GM19452 (cell line): ENCODE results near the gene PTPRK.

Experiments
- ATAC-seq: cut with Tn5 transposase; IDR thresholded peaks from one replicate; pipeline ENCODE4 v1.9.1; 2021; ENCODE audit not compliant: unreplicated experiment

PTPRK gene

DNA sequence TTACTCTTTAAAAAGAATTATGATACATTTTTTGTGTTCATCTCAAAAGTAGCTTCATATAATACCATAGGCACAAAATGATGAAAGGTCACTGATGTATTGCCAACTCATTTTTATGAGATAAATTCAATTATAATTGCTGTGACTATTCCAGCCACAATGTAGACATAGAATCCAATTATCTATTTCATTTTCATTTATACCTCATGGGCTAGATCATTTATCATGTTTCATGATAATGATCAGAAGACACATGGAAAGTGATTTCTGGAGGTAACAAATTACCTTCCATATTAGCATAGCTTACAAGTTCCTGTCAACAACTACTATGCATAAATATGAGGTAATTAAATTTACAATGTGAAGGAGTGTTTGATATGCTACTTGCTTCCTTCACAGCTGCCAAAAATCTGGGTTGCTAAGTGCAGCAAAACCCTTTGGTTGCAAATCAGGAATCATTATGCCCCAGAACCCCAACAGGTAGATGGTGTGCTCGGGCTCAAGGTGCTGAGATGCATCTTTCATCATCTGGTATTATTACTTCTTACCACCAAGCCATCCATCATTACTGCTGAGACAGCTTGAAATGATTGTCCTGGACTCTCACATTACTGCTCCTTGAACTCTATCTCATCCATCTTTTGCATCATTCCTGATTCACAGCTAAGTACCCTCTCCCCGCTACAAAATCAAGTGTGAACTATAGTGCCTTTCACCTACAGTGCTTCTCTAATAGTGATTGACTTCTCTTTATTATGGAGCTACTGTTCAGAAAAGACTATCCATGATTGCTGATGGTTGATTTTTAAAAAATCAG is 313.6 kb downstream of the PTPRK start:
- ATAC-seq = no peak

DNA sequence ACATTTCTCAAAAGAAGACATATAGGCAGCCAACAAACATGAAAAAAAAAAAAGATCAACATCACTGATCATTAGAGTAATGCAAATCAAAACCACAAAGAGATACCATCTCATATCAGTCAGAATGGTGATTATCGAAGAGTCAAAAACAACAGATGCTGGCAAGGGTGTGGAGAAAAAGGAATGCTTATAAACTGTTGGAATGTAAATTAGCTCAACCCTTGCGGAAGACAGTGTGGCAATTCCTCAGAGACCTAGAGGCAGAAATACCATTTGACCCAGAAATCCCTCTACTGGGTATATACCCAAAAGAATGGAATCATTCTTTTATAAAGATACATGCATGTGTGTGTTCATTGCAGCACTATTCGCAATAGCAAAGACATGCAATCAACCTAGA is 315.8 kb downstream of the PTPRK start:
- ATAC-seq = no peak

DNA sequence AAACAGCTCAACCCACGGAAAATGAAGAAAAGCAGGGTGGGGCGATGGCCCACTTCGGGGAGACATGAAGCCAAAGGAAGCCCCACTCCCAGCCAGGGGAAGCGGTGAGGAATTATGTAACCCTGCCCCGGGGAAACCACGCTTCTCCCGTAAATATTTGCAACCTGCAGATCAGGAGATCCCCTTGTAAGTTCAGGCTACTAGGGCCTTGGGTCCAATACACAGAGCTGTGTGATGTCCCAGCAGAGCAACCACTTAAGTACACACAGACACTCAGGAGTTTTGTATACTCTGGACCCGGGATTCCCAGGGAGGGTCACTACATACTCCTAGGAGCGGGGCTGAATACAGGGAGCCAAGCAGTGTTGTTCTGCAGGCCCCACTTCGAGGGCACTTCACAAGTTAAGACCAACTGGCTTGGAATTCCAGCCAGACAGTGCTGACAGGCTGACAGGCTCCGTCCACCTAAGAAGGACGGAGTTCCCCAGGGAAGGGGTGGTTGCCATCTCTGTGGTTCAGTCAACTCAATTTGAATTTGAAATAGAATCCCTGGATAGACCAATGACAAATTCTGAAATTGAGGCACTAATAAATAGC is 318.1 kb downstream of the PTPRK start:
- no peak for ATAC-seq

DNA sequence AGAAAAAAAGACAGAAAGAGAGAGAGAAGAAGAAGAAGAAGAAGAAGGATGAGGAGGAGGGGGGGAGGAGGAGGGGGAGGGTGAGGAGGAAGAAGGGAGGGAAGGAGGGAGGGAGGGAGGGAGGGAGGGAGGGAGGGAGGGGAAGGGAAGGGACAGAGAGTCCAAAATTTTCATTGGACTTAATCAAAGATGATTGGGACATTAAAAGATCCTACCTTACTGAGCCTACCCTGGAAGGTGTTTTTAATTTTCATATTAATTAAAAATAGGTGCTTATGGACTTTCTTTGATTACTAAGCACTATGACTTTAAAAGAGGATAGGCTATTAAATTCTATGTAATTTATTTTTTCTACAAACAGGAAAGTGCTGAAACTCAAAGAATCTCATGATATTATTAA is 319.6 kb downstream of the PTPRK start:
- no peak for ATAC-seq

DNA sequence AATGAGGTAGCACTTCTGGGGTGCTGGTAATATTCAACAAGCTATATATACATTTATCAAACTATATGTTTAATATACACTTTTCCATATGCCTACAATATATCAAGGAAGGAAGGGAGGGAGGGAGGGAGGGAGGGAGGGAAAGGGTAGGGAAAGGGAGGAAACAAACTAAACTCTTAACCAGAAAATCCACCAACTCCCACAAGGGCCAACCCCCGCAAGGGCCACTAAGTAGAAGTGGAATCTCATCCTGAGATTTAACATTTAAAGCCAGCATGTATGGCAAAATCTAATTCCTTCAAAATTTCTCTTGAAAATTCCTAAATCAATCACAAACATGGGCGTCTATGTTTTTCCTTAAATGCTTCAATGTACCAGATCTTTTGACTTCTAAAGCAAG is 320.9 kb downstream of the PTPRK start:
- no peak for ATAC-seq

DNA sequence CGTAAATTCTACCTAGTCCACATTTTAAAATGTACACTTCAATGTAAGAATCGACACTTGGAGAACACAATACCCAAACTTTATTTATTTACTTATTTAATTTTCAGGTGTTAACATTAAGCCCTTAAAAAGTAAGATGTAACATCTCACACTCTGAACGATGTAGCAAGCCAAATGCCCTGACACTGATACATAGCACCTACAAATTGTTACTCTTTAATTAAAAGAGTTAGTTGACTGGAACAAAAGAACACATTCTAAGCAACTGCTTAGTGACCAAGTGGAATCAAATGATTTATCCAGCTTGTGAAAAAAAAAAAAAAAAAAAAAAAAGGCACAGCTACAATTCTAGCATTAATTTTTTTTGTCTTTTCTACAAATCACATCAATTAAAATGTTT is 327.4 kb downstream of the PTPRK start:
- ATAC-seq = no peak

DNA sequence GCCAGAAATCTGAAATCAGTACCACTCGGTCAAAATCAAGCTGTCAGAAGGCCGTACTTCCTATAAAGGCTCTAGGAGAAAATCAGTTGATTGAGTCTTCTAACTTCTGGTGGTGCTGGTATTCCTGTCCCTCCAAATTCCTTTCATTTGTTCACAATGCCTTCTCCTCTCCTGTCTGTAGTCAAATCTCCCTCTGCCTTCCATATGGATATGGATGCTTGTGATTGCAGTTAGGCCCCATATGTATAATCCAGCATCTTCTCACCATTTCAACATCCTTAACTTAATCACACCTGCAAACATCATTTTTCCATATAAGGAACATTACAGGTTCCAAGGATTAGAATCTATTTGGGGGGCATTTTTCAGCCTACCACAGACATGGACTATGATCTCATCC is 331.7 kb downstream of the PTPRK start:
- ATAC-seq = no peak

DNA sequence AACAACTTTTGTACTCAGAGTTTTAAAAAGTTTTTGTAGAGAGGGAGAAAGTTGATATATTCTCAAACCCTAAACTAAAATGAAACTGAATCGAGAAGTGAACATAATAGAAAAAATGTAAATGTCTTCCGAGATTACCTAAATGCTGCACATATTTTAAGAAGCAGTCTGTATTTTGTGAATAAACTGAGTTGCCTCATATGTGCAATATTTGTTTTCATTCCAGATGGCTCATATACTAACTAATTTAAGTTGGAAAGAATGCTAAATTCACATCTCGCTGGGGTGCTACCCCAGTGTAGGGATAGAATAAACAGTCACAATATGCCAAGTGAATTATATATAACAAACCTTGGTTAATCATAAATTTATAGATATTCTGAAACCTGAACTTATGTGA is 333.7 kb downstream of the PTPRK start:
- ATAC-seq = no peak

DNA sequence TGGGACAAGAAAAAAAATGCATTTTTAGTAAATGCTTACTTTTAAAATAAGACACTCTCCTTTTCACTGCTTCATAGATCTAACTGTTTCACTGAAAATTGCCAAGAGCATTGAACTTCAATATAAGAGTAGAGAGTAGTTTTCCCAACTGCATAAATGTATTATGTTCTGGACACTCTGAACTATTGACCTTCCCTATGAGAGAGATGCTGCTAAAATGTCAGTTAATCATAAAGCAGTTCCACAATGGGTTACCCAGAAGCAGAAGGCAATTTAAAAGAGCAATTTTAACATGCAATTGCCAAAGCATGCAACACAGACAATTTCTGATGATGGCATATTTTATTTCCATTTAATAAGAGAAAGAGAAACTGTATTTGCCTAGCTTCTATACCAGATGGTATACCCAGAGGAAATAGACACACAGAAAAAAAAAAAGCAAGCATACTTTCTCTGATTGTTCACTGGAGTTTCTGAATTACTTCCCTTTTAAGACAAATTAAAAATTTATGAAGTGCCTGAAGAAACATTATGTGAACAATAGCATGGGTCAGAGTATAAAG is 340.4 kb downstream of the PTPRK start:
- ATAC-seq = no peak

DNA sequence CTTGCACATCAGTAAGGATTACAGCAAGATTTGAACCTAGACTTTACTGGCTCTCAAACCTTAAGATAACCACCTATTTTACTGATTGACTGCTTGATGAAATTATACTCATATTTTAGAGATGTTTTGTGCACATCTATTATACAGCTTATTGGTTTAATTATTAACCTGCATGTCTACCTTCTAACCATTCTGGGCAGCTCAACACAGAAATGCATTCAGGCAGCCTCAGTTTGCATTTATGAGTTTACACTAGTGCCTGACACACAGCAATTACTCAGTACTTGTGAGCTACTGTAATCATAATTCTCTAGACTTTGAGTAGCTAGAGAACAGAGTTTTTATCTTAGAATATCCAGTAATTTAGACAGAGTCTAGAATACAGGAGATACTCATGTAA is 345.7 kb downstream of the PTPRK start:
- no peak for ATAC-seq

DNA sequence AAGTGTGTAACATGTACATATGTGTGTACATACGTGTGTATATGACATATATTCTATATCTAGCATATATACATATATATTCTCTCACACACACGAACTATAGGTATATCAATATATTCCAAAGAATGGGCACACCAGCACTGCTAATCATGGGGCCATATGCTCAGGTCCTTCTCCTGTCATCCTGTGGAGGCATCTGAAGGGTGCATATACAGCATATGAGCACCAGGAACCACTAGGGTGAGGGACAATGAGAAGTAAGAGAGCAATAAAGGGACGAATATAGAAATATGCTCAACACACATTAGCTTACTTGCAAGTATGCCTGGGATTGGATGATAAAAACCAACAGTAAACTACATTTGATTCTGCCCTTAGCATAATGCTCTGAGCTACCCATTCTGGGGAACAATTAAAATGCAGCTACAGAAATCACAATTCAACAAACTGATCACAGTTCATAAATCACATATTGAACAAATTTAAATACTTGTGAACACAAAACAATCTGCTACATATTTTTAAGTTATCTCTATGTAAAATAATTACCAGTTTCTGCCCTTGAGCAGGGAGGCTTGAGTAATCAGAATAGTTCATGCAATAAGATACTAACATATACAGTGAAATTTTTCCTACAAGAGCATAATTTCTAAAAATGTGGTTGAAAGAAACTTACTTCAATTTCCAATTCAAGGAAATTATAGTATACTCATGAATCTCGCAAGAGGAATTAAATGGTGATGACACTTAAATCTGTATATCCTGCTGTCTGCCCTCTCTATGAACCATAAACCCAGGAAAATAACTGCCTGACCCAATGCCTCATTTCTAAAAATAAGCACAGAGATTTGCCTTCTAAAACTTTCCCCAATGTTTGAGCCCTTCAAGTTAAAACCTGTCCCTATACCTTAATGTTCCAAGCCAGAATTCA is 347.4 kb downstream of the PTPRK start:
- ATAC-seq = no peak

DNA sequence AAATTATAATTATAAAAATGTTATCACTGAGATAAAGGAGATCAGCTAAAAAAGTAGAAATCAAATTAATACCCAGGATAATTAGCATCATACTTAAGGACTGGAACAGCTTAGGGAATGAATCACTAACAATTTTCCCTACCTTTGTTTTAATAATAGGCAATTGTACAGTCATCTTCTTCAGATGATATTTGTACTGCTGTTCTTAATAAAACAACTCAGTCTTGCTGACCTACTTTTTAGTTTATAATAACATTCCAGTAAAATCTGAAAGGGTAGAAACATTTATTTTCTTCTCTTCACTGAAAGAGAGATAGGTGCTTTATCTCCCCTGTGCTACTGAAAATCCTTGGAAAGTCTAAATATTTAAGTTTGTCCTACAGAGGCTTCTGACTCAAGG is 348.3 kb downstream of the PTPRK start:
- ATAC-seq = no peak

DNA sequence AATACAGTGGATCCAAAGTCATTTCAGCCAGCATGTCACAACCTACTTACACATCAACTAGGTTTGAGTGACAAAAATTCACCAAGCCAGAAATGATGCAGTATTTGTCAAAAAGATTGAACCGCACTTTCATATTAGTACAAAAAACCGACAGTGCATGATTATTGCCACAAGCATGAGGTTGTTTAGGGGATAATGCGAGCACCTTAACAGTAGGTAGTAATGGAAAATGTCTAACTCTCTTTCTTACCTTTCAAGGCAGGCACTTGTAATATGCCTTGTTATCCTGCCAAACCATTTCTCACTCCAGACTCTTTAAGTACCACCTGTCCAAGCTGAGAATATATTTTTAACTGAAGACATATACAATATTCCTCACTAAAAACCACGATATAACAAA is 349.2 kb downstream of the PTPRK start:
- no peak for ATAC-seq

DNA sequence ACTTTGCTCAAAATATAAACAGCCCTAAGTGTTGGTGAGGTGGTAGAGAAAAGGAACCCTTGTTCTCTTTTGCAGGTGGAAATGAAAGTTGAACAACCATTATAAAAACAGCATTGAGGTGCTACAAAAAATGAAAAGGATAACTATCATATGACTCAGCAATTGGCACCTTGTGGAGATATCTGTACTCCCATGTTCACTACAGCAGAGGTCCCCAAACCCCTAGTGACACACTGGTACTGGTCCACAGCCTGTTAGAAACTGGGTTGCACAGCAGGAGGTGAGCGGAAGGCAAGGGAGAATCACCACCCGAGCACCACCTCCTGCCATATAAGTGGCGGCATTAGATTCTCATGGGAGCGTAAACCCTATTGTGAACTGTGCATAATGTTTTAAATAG is 352.2 kb downstream of the PTPRK start:
- ATAC-seq = no peak

DNA sequence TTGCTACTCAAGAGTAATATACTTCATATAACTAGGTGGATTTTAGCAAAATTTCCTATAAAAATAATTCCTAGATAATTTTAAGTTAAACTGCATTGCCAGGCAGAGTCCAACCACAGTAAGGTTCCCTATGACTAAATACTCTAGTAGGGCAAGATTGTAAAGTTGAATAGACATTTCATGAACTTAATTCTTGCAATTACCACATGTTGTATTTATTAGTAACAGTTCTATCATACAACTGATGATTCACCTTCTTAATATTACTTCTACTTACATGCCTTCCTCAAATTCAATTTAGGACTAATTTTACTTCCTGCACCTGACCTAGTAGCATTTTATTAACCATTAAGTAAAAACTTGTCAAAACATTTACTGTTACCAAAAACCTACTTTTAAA is 352.8 kb downstream of the PTPRK start:
- ATAC-seq = no peak

DNA sequence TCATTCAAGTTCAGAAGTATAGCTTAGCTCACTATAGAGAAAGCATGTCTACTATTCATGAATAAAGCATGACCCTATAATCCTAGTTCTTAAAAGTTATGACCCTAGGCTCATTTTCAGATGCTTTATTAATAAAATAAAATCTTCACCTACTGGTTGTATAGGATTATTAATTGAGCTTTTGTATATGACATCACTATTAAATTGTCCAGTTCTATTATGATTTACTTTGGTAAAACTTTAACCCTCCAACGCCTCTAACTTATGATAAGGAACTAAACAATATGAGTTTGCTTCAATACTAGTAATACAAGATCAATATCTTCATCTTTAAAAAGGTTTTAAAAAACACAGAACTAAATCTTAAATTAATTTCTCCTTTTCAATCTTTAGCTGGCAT is 356.1 kb downstream of the PTPRK start:
- ATAC-seq = no peak

DNA sequence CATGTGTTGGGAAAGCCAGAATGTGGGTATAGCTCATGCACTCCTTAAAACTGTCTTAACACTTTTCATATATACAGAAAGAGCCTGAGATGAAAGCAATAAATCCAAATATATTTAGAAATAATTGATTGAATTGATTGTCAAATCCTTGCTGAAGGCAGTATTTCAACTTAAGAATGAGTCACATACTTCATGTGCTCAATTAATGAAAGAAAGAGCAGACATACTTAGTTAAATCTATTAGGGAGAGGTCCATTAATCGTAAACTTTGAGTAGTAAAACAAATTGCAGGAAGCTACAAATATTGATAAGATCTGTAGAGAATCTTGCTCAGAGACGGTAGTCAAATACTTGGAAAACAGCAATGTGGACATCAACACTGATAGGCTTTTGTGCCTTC is 358.0 kb downstream of the PTPRK start:
- ATAC-seq = no peak

DNA sequence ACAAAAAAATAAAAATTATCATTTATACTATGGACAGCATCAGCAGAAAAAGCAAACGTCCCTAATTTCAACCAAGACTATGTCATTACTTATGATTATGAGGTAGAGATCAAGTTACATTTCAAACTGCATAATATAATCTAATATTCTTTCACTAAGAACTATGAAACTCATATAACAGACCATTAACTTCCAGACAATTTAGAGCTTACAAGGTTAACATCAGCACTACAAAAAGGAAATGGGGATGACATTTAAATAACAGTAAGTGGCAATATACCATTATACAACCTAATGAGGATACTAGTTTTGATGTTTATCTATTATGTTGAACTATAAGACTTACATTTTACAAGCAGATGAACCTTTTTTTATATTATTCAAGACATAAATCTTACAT is 358.6 kb downstream of the PTPRK start:
- no peak for ATAC-seq

DNA sequence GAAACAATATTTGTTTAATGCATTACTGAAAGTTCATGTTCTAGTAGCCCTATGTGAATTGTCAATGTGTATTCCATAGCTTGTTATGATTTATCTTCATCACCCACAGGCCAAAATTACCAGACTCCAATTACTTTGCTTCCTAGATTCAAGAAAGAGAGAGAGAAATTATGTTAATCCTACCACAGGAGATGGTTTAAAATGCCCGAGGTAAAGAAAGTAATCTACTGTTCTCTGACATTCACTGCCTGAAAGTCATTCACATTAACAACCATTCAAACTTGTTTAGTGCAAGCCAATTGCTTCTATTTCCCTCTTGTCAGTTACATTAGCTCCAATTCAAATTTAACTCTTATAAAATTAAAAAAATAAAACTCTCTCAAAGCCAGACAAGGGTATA is 359.1 kb downstream of the PTPRK start:
- no peak for ATAC-seq

DNA sequence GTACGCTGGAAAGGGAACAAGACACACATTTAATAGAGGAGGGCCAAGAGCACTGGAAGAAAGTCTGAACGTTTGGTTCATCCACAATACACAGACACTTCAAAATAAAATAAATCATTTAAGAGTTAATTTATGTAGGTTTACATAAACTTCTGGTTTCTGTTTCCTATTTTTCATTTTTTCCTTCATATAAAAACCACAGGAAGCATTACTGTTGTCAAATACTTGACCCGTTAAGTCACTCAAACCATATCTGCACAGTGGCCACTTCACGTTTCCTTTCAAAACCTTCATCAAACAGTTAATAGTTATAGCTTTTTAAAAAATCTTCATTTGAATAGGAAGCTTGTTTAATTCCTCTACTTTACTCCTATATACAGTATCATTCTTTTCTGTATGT is 361.9 kb downstream of the PTPRK start:
- ATAC-seq = no peak

DNA sequence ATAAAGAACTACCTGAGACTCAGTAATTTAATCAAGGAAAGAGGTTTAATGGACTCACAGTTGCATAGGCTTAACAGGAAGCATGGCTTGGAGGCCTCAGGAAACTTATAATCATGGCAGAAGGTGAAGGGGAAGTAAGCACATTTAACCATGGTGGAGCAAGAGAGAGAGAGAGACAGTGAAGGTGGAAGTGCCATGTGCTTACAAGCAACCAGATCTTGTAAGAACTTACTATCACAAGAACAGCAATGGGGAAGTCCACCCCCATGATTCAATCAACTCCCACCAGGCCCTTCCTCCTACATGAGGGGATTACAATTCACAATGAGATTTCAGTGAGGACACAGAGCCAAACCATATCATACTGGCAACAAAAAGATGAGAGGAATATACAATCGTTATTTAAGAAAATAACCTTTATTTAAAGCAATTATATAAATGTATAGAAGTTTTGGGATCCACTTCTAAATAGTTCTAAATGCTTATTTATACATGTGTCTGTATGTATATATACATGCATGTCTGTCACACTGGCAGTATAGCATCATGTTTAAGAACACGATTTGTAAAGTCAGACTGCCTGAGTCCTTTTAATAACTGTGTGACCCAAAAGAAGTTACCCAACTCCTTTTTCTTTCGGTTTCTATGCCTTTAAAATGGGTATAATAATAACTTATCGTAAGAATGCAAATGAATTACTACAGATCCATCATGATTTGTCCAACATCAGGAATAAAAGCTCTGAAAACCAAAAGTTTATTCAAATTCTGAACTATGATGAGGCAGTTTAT is 363.9 kb downstream of the PTPRK start:
- ATAC-seq = no peak
